Mucosa of descending colon (tissue), 3 donors: ENCODE results near the gene IQCN. TPM values are rescaled to one million over a fixed set of nuclear protein-coding genes. Genes with fewer than 3 reads are reported as not detected.
"Not testable (repeated sequence)": the region's sequence is repeated elsewhere in the genome, so short reads cannot be mapped to it uniquely, and the experiment has no call there.

Experiments used
- ATAC-seq: fragments of 200-7000 bp; cut with Tn5 transposase; one replicate; pipeline ENCODE4 v1.9.1; 2020; ENCODE audit warnings: mild to moderate bottlenecking, moderate library complexity
- DNase-seq, 3 donors: peaks; one replicate each; pipeline ENCODE4 v3.0.0-alpha.2; 2020
- H3K36me3 ChIP-seq: fragments of 200-600 bp; one replicate; pipeline ENCODE4 v1.8.0; 2021; ENCODE audit warnings: low read depth, mild to moderate bottlenecking
- H3K4me1 ChIP-seq: fragments of 200-600 bp; one replicate; pipeline ENCODE4 v1.8.0; 2021; ENCODE audit warnings: low read depth, mild to moderate bottlenecking
- H3K4me3 ChIP-seq: fragments of 200-600 bp; one replicate; pipeline ENCODE4 v1.8.0; 2021; ENCODE audit warnings: mild to moderate bottlenecking
- H3K9me3 ChIP-seq: fragments of 200-600 bp; one replicate; pipeline ENCODE4 v1.8.0; 2021; ENCODE audit warnings: mild to moderate bottlenecking
- CTCF ChIP-seq: fragments of 200-600 bp; IDR thresholded peaks from one replicate; pipeline ENCODE4 v1.8.0; 2022; ENCODE audit warnings: antibody characterized with exemption, mild to moderate bottlenecking
- intact Hi-C, 2 donors: fragments of 100-400 bp; cut with DNase I in 1 of 2; cut with micrococcal nuclease in 1 of 2; formaldehyde crosslinking; loops; one replicate each; pipeline versions ENCODE4 v1.11.0 to v1.11.1; 2022; cut with DNase I, micrococcal nuclease
- microRNA-seq: library from miRNA; unstranded; fragments of <30 nt; microRNA quantifications from one replicate; pipeline ENCODE4, GENCODE V29; 2019
- total RNA-seq, 3 donors: library from RNA; stranded (reverse); fragmentation: NEBNext Ultra II Directional in 2 of 3; extraction: Animal tissue kit (Norgen Biotek cat#: 25700) in 2 of 3; gene quantifications; one replicate each; pipeline versions ENCODE4 v1.2.1 to v1.2.4, GENCODE V29; 2021 to 2023
- donor health status: DM: no; HTN: no; CAD: no; lungs with moderate emphysema.
- donor health status: DM: no; HTN: no; CAD: no.
- donor health status: DM: no; HTN: yes; CAD: no.

The IQCN gene
- total RNA-seq, 3 donors from 2014 or later, result 4.4 to 10.6 (median 8.0) TPM

- Histone ChIP-seq H3K9me3 (no peaks in the 10 kb centered on the region), H3K4me1 (no peaks in the 10 kb centered on the region), H3K36me3 (no peaks in the 10 kb centered on the region), H3K4me3 (no peak overlapping the region)
- DNase-seq, result no peak
- TF ChIP-seq CTCF, result no peak
- intact Hi-C loops, result loop anchor here in 1 of 2 donors (5.0 kb wide), 1 partner anchor 36 kb away; no protein-coding TSS in a partner anchor
- no peak for ATAC-seq
Measured at GRCh38 chr19:18211683-18212082, 62.6 kb downstream of the IQCN start.

DNA sequence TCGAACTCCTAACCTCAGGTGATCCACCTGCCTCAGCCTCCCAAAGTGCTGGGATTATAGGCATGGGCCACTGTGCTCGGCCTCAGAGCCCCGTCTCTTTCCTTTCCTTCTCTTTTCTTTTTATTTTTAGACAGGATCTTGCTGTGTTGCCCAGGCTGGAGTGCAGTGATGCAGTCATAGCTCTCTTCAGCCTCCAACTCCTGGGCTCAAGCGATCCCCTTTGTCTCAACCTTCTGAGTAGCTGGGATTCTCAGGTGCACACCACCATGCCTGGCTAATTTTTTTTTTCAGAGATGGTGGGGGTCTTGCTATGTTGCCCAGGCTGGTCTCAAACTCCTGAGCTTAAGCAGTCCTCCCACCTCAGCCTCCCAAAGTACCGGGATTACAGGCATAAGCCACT is 64.3 kb downstream of the IQCN start:
- DNase-seq, H3K4me1 ChIP-seq, H3K36me3 ChIP-seq, H3K4me3 ChIP-seq, ATAC-seq, H3K9me3 ChIP-seq: not testable (repeated sequence)
- intact Hi-C loops, result loop anchor here (5.0 to 10.0 kb wide), 2 partner anchors 37 to 45 kb away; a partner anchor contains a TSS

DNA sequence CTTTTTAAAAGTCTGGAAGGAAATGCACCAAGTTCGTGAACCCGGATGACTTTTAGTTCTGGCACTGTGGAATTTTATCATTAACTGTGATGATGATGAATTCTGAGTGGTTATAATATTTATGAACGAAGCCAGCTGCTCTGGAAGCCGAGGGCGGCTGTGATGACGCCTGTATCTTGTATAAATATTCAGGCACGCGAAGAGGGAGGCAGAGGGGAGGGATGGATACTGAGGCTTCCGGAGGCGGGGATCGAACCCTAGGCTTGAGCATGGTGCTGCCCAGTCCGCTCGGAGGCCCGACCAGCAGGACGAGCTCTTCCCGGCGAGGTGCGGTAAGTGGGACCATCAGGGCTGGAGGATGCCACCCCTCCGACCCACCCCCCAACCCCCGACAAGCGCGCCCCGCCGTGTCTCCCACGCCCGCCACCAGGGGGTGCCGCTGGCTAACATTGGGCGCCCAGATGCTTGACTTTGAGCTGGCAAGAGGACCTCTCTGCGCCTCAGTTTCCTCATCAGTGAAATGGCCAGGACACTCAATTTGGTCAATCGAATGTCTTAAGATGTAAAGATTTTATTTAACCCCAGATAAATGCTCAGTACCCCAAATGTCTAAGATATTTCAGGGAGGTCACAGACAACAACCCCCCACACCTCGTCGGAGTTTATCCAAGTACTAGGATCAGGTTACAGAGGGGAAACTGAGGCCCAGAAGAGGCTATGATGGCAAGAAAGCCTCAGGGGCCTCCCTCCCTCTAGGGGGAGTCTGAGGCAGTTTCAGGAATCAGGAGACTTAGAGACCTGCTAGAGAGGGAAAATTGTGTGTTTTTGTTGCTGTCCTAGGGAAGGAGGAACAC is 65.9 kb downstream of the IQCN start:
- Histone ChIP-seq H3K9me3 (no peaks in the 10 kb centered on the region), H3K36me3 (peaks cover 5% of the 10 kb centered on the region), H3K4me3 (no peak overlapping the region), H3K4me1 (peaks cover under 1% of the 10 kb centered on the region)
- TF ChIP-seq CTCF, result peak; percentile 32
- DNase-seq (peak in 2 of 3 donors; percentile 56 to 71), ATAC-seq (no peak)
- intact Hi-C loops, result loop anchor here in 1 of 2 donors (10.0 kb wide), 1 partner anchor 46 kb away; a partner anchor contains a TSS

Small RNA genes lying within 50 kb of the gene (microRNA-seq; reads per million reads assigned to microRNA genes)
- gene MIR3188, result 1.2 reads per million

Other genes with a start within 250 kb of the IQCN start
- gene IL12RB1, start 187.5 kb downstream of the IQCN start, total RNA-seq, result 1 to 10 TPM; 1.8 to 4.0 (median 2.2) TPM
- gene MAST3, start 176.7 kb downstream of the IQCN start, total RNA-seq, result 10 to 100 TPM; 25.2 to 37.3 (median 34.7) TPM
- gene PIK3R2, start 121.3 kb downstream of the IQCN start, total RNA-seq, result 10 to 100 TPM; 31.6 to 40.0 (median 35.2) TPM
- gene IFI30, start 100.6 kb downstream of the IQCN start, total RNA-seq, result 100 to 1,000 TPM in 1 of 3 donors, 10 to 100 TPM in 2; 46.6 to 122 (median 49.4) TPM
- gene MPV17L2, start 81.2 kb downstream of the IQCN start, total RNA-seq, result 10 to 100 TPM in 2 of 3 donors, 1 to 10 TPM in 1; 6.7 to 12.4 (median 12.0) TPM
- 1 to 10 TPM; 5.7 to 7.6 (median 6.8) TPM for gene RAB3A, start 70.4 kb downstream of the IQCN start, total RNA-seq
- gene PDE4C, start 48.0 kb downstream of the IQCN start, total RNA-seq, result 1 to 10 TPM; 2.5 to 7.7 (median 6.2) TPM
- 100 to 1,000 TPM; 267 to 328 (median 295) TPM for gene JUND, start 7.2 kb upstream of the IQCN start, total RNA-seq
- 100 to 1,000 TPM in 2 of 3 donors, 10 to 100 TPM in 1; 86.3 to 158 (median 124) TPM for gene LSM4, start 48.6 kb upstream of the IQCN start, total RNA-seq
- 10 to 100 TPM; 77.1 to 97.4 (median 91.5) TPM for gene PGPEP1, start 66.1 kb upstream of the IQCN start, total RNA-seq
- 10 to 100 TPM; 13.8 to 28.2 (median 20.4) TPM for gene GDF15, start 111.7 kb upstream of the IQCN start, total RNA-seq
- gene LRRC25, start 123.2 kb upstream of the IQCN start, total RNA-seq, result 1 to 10 TPM; 2.1 to 8.8 (median 5.8) TPM
- 10 to 100 TPM; 31.2 to 48.6 (median 41.1) TPM for gene SSBP4, start 144.9 kb upstream of the IQCN start, total RNA-seq
- gene ISYNA1, start 163.7 kb upstream of the IQCN start, total RNA-seq, result 10 to 100 TPM; 10.2 to 20.0 (median 13.2) TPM
- 10 to 100 TPM; 17.8 to 21.6 (median 18.9) TPM for gene ELL, start 247.6 kb upstream of the IQCN start, total RNA-seq